ENCODE measurements around the gene FAM193B.

DNA sequence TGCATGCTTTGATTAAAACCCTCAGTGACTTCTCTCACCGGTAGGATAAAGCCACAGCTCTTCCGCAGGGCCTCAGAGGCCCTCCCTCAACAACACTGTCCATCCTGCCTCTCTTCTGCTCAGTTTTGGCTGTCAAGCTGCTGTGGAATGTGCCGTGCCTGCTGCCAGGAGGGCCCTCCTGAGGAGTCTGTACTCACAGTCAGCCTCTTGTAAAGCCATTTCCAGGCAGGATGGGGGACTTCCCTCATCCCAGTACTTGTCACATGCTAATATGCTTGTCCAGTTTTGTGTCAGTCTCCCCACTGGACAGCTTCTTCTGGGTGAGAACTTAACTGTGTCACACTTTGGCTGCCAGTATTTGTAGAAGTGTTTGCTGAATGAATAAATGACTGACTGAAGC is 23.7 kb downstream of the FAM193B start:
- TF ChIP-seq POLR2A (IDR thresholded peaks at IDR 0.05), result no peak
- TF ChIP-seq, protein P1, sequence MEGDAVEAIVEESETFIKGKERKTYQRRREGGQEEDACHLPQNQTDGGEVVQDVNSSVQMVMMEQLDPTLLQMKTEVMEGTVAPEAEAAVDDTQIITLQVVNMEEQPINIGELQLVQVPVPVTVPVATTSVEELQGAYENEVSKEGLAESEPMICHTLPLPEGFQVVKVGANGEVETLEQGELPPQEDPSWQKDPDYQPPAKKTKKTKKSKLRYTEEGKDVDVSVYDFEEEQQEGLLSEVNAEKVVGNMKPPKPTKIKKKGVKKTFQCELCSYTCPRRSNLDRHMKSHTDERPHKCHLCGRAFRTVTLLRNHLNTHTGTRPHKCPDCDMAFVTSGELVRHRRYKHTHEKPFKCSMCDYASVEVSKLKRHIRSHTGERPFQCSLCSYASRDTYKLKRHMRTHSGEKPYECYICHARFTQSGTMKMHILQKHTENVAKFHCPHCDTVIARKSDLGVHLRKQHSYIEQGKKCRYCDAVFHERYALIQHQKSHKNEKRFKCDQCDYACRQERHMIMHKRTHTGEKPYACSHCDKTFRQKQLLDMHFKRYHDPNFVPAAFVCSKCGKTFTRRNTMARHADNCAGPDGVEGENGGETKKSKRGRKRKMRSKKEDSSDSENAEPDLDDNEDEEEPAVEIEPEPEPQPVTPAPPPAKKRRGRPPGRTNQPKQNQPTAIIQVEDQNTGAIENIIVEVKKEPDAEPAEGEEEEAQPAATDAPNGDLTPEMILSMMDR (IDR thresholded peaks at IDR 0.05), result no peak

All from lower leg skin (tissue), 3 donors.